Measurements from ENCODE around the gene MDM2.
"Not testable (repeated sequence)": the region's sequence is repeated elsewhere in the genome, so short reads cannot be mapped to it uniquely, and the experiment has no call there.

Gene MDM2

DNA sequence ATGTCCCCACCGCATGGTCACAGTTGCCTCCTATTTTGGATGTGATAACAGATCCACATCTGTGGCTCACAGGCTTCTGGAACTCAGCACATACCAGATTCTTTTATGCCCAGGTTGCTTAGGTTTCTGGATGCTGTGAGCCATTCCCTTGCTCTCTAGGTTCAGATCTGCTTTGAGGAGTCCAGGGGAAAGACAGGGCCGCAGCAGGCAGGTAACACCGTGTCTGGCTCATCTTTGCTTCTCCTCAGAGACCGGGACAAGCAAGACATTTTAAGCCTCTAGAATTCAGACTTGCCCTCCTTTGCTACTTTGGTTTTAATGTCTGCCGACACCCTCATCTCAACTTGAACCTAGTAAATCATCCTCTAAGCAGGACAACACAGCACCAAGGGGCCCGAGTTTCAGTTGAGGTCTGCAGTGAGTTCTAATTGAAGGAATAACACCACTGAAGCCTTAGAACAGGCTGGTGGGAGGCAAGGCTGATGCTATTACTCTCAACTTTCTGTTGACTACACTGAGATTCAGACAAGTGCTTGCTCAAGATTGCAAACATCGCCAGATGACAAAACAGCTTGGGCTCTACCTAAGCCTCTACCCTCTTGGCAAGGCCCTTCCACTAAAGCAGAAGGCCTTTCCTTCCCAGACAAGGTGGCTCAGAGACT lies 55.3 kb downstream of the MDM2 start:
- peak overlapping the region; percentile 44 for H3K4me2 ChIP-seq (ENCODE audit: low read depth, low read length)
- no peaks in the 10 kb centered on the region for H4K20me1 ChIP-seq (ENCODE audit: insufficient read depth, low read length)
- H3K9ac ChIP-seq (ENCODE audit: low read length): peak overlapping the region; percentile 8; the same call in 1 of the 2 replicates

DNA sequence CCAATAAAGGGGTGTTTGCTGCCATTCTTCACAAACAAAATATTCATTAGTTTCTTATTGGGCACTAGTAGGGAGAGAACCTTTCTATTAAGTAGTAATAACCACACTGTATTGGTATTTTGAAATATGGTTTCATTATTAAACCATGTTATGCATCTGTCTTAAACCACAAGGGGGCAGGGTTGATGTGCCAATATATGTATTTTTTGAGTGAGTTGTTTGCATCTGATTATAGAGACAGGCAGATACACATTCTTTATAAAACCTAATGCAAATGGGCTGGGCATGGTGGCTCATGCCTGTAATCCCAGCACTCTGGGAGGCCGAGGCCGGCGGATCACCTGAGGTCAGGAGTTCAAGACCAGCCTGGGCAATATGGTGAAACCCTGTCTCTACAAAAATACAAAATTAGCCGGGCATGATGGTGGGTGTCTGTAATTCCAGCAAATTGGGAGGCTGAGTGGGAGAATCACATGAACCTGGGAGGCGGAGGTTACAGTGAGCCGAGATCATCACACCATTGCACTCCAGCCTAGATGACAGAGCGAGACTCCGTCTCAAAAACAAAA lies 56.0 kb downstream of the MDM2 start:
- not testable (repeated sequence) for H3K79me2 ChIP-seq (ENCODE audit: low read length); H3K9me3 ChIP-seq (replicated peaks; ENCODE audit: insufficient read depth, low read length); H3K36me3 ChIP-seq (replicated peaks; ENCODE audit: insufficient read depth, low read length); H3K4me1 ChIP-seq (ENCODE audit: low read length); H3K27ac ChIP-seq (ENCODE audit: low read length); H4K20me1 ChIP-seq (ENCODE audit: insufficient read depth, low read length); H3F3A ChIP-seq (ENCODE audit: insufficient read depth, low read length); H3K27me3 ChIP-seq (replicated peaks; ENCODE audit: insufficient read depth, low read length); H3K9me2 ChIP-seq (replicated peaks; ENCODE audit: insufficient read depth, low read length); H3K9ac ChIP-seq (ENCODE audit: low read length)
- peak overlapping the region; percentile 29 for H2AFZ ChIP-seq (ENCODE audit: low read length)
- H3K4me2 ChIP-seq (ENCODE audit: low read depth, low read length): peak overlapping the region; percentile 44
- peak overlapping the region; percentile 31 for H3K4me3 ChIP-seq (ENCODE audit: low read length)
- peak; percentile 65 for TF ChIP-seq CTCF (IDR thresholded peaks at IDR 0.05; ENCODE audit: low read length)
- DNase-seq: peak; percentile 68

More for the DNA sequence above, 55.3 kb downstream of the MDM2 start:
- Histone ChIP-seq H3K9me3 (replicated peaks; ENCODE audit: insufficient read depth, low read length) (no peaks in the 10 kb centered on the region), H2AFZ (ENCODE audit: low read length) (peak overlapping the region; percentile 29), H3K4me1 (ENCODE audit: low read length) (peaks cover 4% of the 10 kb centered on the region; the same call in 1 of the 2 replicates), H3F3A (ENCODE audit: insufficient read depth, low read length) (no peaks in the 10 kb centered on the region), H3K9me2 (replicated peaks; ENCODE audit: insufficient read depth, low read length) (no peaks in the 10 kb centered on the region), H3K79me2 (ENCODE audit: low read length) (no peaks in the 10 kb centered on the region), H3K36me3 (replicated peaks; ENCODE audit: insufficient read depth, low read length) (no peaks in the 10 kb centered on the region), H3K27me3 (replicated peaks; ENCODE audit: insufficient read depth, low read length) (no peaks in the 10 kb centered on the region), H3K27ac (ENCODE audit: low read length) (no peak overlapping the region), H3K4me3 (ENCODE audit: low read length) (peak overlapping the region; percentile 31)
- no peak for TF ChIP-seq CTCF (IDR thresholded peaks at IDR 0.05; ENCODE audit: low read length)
- TF ChIP-seq EZH2 (optimal IDR thresholded peaks at IDR 0.05; ENCODE audit: low read depth, low read length): no peak
- TF ChIP-seq EZH2phosphoT487 (IDR thresholded peaks at IDR 0.05; ENCODE audit: low read length): no peak
- no peak for DNase-seq

DNA sequence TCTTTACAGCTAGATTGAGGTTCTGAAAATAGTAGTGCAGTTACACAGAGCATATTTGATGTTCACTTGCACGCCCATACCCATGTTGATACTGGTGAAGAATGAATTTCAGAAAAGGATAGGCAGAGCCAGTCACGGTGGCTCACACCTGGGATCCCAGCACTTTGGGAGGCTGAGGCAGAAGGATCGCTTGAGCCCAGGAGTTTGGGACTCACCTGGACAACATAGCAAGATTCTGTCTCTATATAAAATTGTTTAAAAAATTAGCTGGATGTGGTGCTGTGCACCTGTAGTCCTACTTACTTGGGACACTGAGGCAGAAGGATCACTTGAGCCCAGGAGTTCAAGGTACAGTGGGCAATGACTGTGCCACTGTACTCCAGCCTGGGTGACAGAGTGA lies 56.6 kb downstream of the MDM2 start:
- no peak for TF ChIP-seq CTCF (IDR thresholded peaks at IDR 0.05; ENCODE audit: low read length)
- TF ChIP-seq EZH2 (optimal IDR thresholded peaks at IDR 0.05; ENCODE audit: low read depth, low read length): no peak
- no peak for TF ChIP-seq EZH2phosphoT487 (IDR thresholded peaks at IDR 0.05; ENCODE audit: low read length)
- H3K27me3 ChIP-seq (replicated peaks; ENCODE audit: insufficient read depth, low read length): no peaks in the 10 kb centered on the region
- peaks cover 4% of the 10 kb centered on the region; the same call in 1 of the 2 replicates for H3K4me1 ChIP-seq (ENCODE audit: low read length)
- no peak overlapping the region for H3K4me3 ChIP-seq (ENCODE audit: low read length)
- no peaks in the 10 kb centered on the region for H3K9me2 ChIP-seq (replicated peaks; ENCODE audit: insufficient read depth, low read length)
- DNase-seq: no peak
- H3K36me3 ChIP-seq (replicated peaks; ENCODE audit: insufficient read depth, low read length): no peaks in the 10 kb centered on the region
- no peaks in the 10 kb centered on the region for H3F3A ChIP-seq (ENCODE audit: insufficient read depth, low read length)
- H3K9ac ChIP-seq (ENCODE audit: low read length): no peak overlapping the region
- H2AFZ ChIP-seq (ENCODE audit: low read length): no peak overlapping the region
- no peaks in the 10 kb centered on the region for H4K20me1 ChIP-seq (ENCODE audit: insufficient read depth, low read length)
- H3K79me2 ChIP-seq (ENCODE audit: low read length): no peaks in the 10 kb centered on the region
- H3K27ac ChIP-seq (ENCODE audit: low read length): no peak overlapping the region
- H3K9me3 ChIP-seq (replicated peaks; ENCODE audit: insufficient read depth, low read length): no peaks in the 10 kb centered on the region
- H3K4me2 ChIP-seq (ENCODE audit: low read depth, low read length): no peak overlapping the region
